ENCODE measurements around the gene ZKSCAN8.

ZKSCAN8 gene

GRCh38 chr6:28206928-28207509 is 65.3 kb downstream of the ZKSCAN8 start:
- H3K27ac ChIP-seq (replicated peaks), result no peak overlapping the region
- H3K4me3 ChIP-seq (replicated peaks; ENCODE audit: insufficient read depth, low read length), result no peak overlapping the region
- no peak for DNase-seq (ENCODE audit: low read depth in 1 of 2, low spot score in 1 of 2)
- no peak for TF ChIP-seq REST (IDR thresholded peaks at IDR 0.05; ENCODE audit: insufficient replicate concordance, low read depth)
- no peak for TF ChIP-seq POLR2AphosphoS5 (IDR thresholded peaks at IDR 0.05; ENCODE audit: low read depth)
- no peak for TF ChIP-seq SPI1 (IDR thresholded peaks at IDR 0.05; ENCODE audit: borderline replicate concordance, low read depth)
- no peak for TF ChIP-seq GABPA (IDR thresholded peaks at IDR 0.05; ENCODE audit: low read depth)
- TF ChIP-seq CTCF (IDR thresholded peaks at IDR 0.05; ENCODE audit: insufficient read depth, low read length), result no peak
- H3K27me3 ChIP-seq (ENCODE audit: insufficient read depth, poor library complexity, severe bottlenecking), result no peaks in the 10 kb centered on the region

- no peak for DNase-seq (ENCODE audit: low read depth in 1 of 2, low spot score in 1 of 2)
- no peak overlapping the region for H3K27ac ChIP-seq (replicated peaks)
- no peaks in the 10 kb centered on the region for H3K27me3 ChIP-seq (ENCODE audit: insufficient read depth, poor library complexity, severe bottlenecking)
- TF ChIP-seq GABPA (IDR thresholded peaks at IDR 0.05; ENCODE audit: low read depth) (no peak), SPI1 (IDR thresholded peaks at IDR 0.05; ENCODE audit: borderline replicate concordance, low read depth) (no peak), CTCF (IDR thresholded peaks at IDR 0.05; ENCODE audit: insufficient read depth, low read length) (no peak), REST (IDR thresholded peaks at IDR 0.05; ENCODE audit: insufficient replicate concordance, low read depth) (no peak), POLR2AphosphoS5 (IDR thresholded peaks at IDR 0.05; ENCODE audit: low read depth) (no peak)
- H3K4me3 ChIP-seq (replicated peaks; ENCODE audit: insufficient read depth, low read length), result no peak overlapping the region
Measured at GRCh38 chr6:28207510-28208110, 65.9 kb downstream of the ZKSCAN8 start.

- no peak for TF ChIP-seq POLR2AphosphoS5 (IDR thresholded peaks at IDR 0.05; ENCODE audit: low read depth)
- no peak for TF ChIP-seq GABPA (IDR thresholded peaks at IDR 0.05; ENCODE audit: low read depth)
- TF ChIP-seq SPI1 (IDR thresholded peaks at IDR 0.05; ENCODE audit: borderline replicate concordance, low read depth), result no peak
- no peak for TF ChIP-seq REST (IDR thresholded peaks at IDR 0.05; ENCODE audit: insufficient replicate concordance, low read depth)
- no peak for TF ChIP-seq CTCF (IDR thresholded peaks at IDR 0.05; ENCODE audit: insufficient read depth, low read length)
- Histone ChIP-seq H3K27ac (replicated peaks) (no peak overlapping the region), H3K4me3 (replicated peaks; ENCODE audit: insufficient read depth, low read length) (no peak overlapping the region), H3K27me3 (ENCODE audit: insufficient read depth, poor library complexity, severe bottlenecking) (no peaks in the 10 kb centered on the region)
- DNase-seq (ENCODE audit: low read depth in 1 of 2, low spot score in 1 of 2), result no peak
Measured at GRCh38 chr6:28208111-28208659, 66.5 kb downstream of the ZKSCAN8 start.
